PC-9 (cell line): Measurements from ENCODE around the gene BUD23. TPM values are rescaled to one million over a fixed set of nuclear protein-coding genes. Genes with fewer than 3 reads are reported as not detected.

Experiments used
- BruUV-seq: library from RNA; stranded (reverse); fragments of 400-500 nt; replicated peaks from 2 replicates; lab custom pipeline; 2021; lab: Mats Ljungman, UMichigan
- CTCF ChIA-PET: fragments of 300-600 bp; sonication (Branson Sonifier 250); formaldehyde crosslinking; loops from one replicate; lab custom pipeline; 2022; ENCODE audit warnings: antibody characterized with exemption; lab: Charles Lee
- POLR2A ChIA-PET: fragments of 300-600 bp; sonication (Branson Sonifier 250); formaldehyde crosslinking; loops from one replicate; lab custom pipeline; 2022; ENCODE audit warnings: antibody characterized with exemption; ENCODE audit not compliant: unreplicated experiment; lab: Charles Lee
- DNase-seq, 2 experiments: peaks; one replicate each; pipeline versions ENCODE4 v3.0.0 to v3.0.0-alpha.2; 2015 to 2022; ENCODE audit warnings: mixed read lengths in 1 of 2
- H2AFZ ChIP-seq: fragments of 200-600 bp; sonication (generic); 2 replicates; pipeline ENCODE4 v1.8.1; 2017; ENCODE audit warnings: antibody characterized with exemption
- H3F3A ChIP-seq: fragments of 200-600 bp; sonication (generic); 2 replicates; pipeline ENCODE4 v1.8.1; 2017; ENCODE audit warnings: antibody characterized with exemption, mild to moderate bottlenecking, low read depth; ENCODE audit not compliant: insufficient read depth
- H3K27ac ChIP-seq: fragments of 200-600 bp; sonication (generic); 2 replicates; pipeline ENCODE4 v1.6.1; 2016; ENCODE audit warnings: mixed run types
- H3K27me3 ChIP-seq: fragments of 200-600 bp; sonication (generic); 2 replicates; pipeline ENCODE4 v1.6.1; 2016; ENCODE audit warnings: low read depth, mixed run types; ENCODE audit not compliant: insufficient read depth
- H3K36me3 ChIP-seq: fragments of 200-600 bp; sonication (generic); 2 replicates; pipeline ENCODE4 v1.6.1; 2016; ENCODE audit warnings: low read depth, mixed run types
- H3K4me1 ChIP-seq: fragments of 200-600 bp; sonication (generic); replicated peaks from 2 replicates; pipeline ENCODE4 v1.6.1; 2016; ENCODE audit warnings: mixed run types; ENCODE audit not compliant: insufficient read depth
- H3K4me2 ChIP-seq: fragments of 200-600 bp; sonication (generic); 2 replicates; pipeline ENCODE4 v1.6.1; 2017; ENCODE audit warnings: mixed run types
- H3K4me3 ChIP-seq: fragments of 200-600 bp; sonication (generic); 2 replicates; pipeline ENCODE4 v1.6.1; 2016; ENCODE audit warnings: mixed run types
- H3K79me2 ChIP-seq: fragments of 200-600 bp; sonication (generic); 2 replicates; pipeline ENCODE4 v1.6.1; 2017; ENCODE audit warnings: low read depth, mixed run types
- H3K9me2 ChIP-seq: fragments of 200-600 bp; sonication (generic); 2 replicates; pipeline ENCODE4 v1.8.1; 2017; ENCODE audit warnings: mild to moderate bottlenecking; ENCODE audit not compliant: insufficient read depth
- H3K9me3 ChIP-seq: fragments of 200-600 bp; sonication (generic); 2 replicates; pipeline ENCODE4 v1.8.1; 2016; ENCODE audit warnings: low read depth; ENCODE audit not compliant: insufficient read depth
- H4K20me1 ChIP-seq: fragments of 200-600 bp; sonication (generic); 2 replicates; pipeline ENCODE4 v1.8.1; 2017; ENCODE audit not compliant: insufficient read depth
- EZH2 ChIP-seq: fragments of 200-600 bp; sonication (generic); IDR thresholded peaks from 2 replicates; pipeline ENCODE4 v1.8.0; 2017; ENCODE audit warnings: antibody characterized with exemption, low read depth
- intact Hi-C: fragments of 100-400 bp; cut with micrococcal nuclease; formaldehyde crosslinking; loops from one replicate; pipeline ENCODE4 v1.10.0; 2022; ENCODE audit not compliant: unreplicated experiment
- total RNA-seq: library from RNA; stranded (reverse); gene quantifications from 2 replicates; pipeline ENCODE4 v1.2.3, GENCODE V29; 2021
- TF ChIP-seq, protein P1 (sequence below): fragments of 200-600 bp; sonication (generic); conservative IDR thresholded peaks from 2 replicates; pipeline ENCODE4 v1.6.1; 2017; ENCODE audit warnings: mixed run types, antibody characterized with exemption, mild to moderate bottlenecking, moderate library complexity

The BUD23 gene
- total RNA-seq, 1 experiment from 2014 or later = 122 TPM

DNA sequence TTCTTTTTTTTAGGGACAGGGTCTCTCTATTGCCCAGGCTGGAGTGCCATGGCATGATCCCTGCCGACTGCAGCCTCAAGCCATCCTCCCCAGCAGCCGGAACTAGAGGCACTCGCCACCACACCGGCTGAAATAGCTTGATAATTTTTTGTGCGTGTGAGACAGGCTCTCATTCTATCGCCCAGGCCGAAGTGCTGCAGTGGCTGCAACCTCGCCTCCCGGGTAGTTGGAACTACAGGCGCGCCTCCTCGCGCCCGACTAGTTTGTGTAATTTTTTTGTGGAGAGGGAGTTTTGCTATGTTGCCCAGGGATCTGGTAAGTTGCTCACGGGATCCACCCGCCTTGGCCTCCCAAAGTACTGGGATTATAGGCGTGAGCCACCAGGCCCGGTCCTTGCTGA lies 1.9 kb downstream of the BUD23 start:
- Histone ChIP-seq H2AFZ (no peak overlapping the region), H3K27ac (no peak overlapping the region), H3K4me1 (peaks cover 17% of the 10 kb centered on the region), H3K9me2 (no peaks in the 10 kb centered on the region), H3K79me2 (peaks cover 73% of the 10 kb centered on the region), H3K9me3 (no peaks in the 10 kb centered on the region), H3K36me3 (peaks cover 9% of the 10 kb centered on the region; the same call in 1 of the 2 replicates), H3K4me3 (no peak overlapping the region), H4K20me1 (peaks cover 4% of the 10 kb centered on the region; the same call in 1 of the 2 replicates), H3K4me2 (no peak overlapping the region), H3K27me3 (no peaks in the 10 kb centered on the region), H3F3A (no peaks in the 10 kb centered on the region)
- BruUV-seq = no TSS peak
- intact Hi-C loops = no loop called here
- no peak for DNase-seq
- no peak for TF ChIP-seq EZH2
- TF ChIP-seq, protein P1, sequence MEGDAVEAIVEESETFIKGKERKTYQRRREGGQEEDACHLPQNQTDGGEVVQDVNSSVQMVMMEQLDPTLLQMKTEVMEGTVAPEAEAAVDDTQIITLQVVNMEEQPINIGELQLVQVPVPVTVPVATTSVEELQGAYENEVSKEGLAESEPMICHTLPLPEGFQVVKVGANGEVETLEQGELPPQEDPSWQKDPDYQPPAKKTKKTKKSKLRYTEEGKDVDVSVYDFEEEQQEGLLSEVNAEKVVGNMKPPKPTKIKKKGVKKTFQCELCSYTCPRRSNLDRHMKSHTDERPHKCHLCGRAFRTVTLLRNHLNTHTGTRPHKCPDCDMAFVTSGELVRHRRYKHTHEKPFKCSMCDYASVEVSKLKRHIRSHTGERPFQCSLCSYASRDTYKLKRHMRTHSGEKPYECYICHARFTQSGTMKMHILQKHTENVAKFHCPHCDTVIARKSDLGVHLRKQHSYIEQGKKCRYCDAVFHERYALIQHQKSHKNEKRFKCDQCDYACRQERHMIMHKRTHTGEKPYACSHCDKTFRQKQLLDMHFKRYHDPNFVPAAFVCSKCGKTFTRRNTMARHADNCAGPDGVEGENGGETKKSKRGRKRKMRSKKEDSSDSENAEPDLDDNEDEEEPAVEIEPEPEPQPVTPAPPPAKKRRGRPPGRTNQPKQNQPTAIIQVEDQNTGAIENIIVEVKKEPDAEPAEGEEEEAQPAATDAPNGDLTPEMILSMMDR = no peak
- CTCF ChIA-PET = no interaction called here
- POLR2A ChIA-PET = no interaction called here

DNA sequence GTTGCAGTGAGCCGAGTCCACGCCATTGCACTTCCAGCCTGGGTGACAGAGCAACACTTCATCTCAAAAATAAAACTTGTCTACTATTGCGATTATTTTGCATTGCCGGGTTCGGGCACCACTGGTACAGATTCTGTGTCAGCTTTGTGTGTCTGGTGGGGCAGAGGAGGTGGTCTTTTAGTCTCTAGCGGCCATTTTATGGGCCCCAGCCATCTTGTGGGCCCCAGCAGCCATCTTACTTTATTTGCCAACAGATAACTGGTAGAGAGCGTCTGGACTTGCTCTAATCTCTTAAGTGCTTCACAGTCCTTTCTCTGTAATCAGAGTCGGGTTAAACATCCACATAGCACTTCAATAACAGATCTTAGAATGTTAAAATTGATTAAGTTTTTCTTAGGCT lies 4.9 kb downstream of the BUD23 start:
- Histone ChIP-seq H3K36me3 (peaks cover 9% of the 10 kb centered on the region; the same call in 1 of the 2 replicates), H3K9me2 (no peaks in the 10 kb centered on the region), H3K79me2 (peaks cover 45% of the 10 kb centered on the region), H3F3A (no peaks in the 10 kb centered on the region), H4K20me1 (no peaks in the 10 kb centered on the region; the same call in 1 of the 2 replicates), H3K27me3 (no peaks in the 10 kb centered on the region), H3K9me3 (no peaks in the 10 kb centered on the region), H3K4me2 (no peak overlapping the region), H3K27ac (no peak overlapping the region), H3K4me3 (no peak overlapping the region), H2AFZ (no peak overlapping the region), H3K4me1 (0 out of 2 replicates have a peak, but pooled peaks cover 5% of the 10 kb centered on the region)
- intact Hi-C loops = no loop called here
- CTCF ChIA-PET = no interaction called here
- TF ChIP-seq, protein P1 = no peak
- TF ChIP-seq EZH2 = no peak
- DNase-seq = no peak
- POLR2A ChIA-PET = interaction anchor here (0.6 kb wide), 1 partner anchor 168 kb away, joined by 5 read pairs; no protein-coding TSS in a partner anchor
- BruUV-seq = no TSS peak

DNA sequence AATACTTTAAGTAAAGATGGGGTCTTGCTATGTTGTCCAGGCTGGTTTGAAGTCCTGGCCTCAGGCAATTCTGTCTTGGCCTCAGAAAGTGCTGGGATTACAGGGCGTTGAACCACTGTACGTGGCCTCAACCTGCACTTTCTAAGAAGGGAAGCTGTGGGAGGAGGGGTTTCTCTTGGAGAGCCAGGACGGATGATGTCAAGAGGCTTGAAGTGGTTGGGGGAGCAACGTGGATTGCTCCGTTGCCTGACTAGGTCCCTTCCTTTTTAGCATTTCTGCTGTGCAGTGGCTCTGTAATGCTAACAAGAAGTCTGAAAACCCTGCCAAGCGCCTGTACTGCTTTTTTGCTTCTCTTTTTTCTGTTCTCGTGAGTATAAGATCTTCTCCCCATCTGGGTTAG lies 7.2 kb downstream of the BUD23 start:
- Histone ChIP-seq H3K27ac (no peak overlapping the region), H3K79me2 (peaks cover 23% of the 10 kb centered on the region), H3K4me2 (no peak overlapping the region), H3K9me2 (no peaks in the 10 kb centered on the region), H3F3A (no peaks in the 10 kb centered on the region), H3K36me3 (peaks cover 12% of the 10 kb centered on the region; the same call in 1 of the 2 replicates), H3K4me3 (no peak overlapping the region), H3K27me3 (no peaks in the 10 kb centered on the region), H3K4me1 (no peaks in the 10 kb centered on the region), H3K9me3 (no peaks in the 10 kb centered on the region), H2AFZ (no peak overlapping the region), H4K20me1 (no peaks in the 10 kb centered on the region; the same call in 1 of the 2 replicates)
- CTCF ChIA-PET = no interaction called here
- TF ChIP-seq EZH2 = no peak
- TF ChIP-seq, protein P1 = no peak
- intact Hi-C loops = no loop called here
- BruUV-seq = no TSS peak
- no peak for DNase-seq
- POLR2A ChIA-PET = no interaction called here
